Raji (cell line): Measurements from ENCODE around the gene DNAI1.

Experiments
- POLR2A ChIP-seq: IDR thresholded peaks from 2 replicates; pipeline ENCODE4 v1.6.1; 2011; ENCODE audit warnings: low read depth, low read length, control low read depth; ENCODE audit not compliant: insufficient read depth

DNAI1 gene

DNA sequence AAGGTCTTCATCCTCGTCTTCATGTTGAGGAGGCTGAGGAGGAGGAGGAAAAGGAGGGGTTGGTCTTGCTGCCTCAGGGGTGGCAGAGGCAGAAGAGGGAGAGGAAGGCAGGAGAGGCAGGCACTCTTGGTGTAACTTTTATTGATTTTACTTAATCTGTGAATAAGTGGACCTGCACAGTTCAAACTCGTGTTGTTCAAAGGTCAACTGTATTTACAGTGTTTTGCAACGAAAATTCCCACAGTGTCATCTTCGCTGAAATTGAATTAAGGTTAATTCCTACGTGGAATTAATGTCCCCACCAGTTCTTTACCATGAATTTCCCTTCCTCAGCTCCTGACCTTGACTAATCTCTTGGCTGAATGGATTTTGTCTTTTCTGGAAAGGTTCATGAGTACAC is 85.4 kb downstream of the DNAI1 start:
- no peak for TF ChIP-seq POLR2A

DNA sequence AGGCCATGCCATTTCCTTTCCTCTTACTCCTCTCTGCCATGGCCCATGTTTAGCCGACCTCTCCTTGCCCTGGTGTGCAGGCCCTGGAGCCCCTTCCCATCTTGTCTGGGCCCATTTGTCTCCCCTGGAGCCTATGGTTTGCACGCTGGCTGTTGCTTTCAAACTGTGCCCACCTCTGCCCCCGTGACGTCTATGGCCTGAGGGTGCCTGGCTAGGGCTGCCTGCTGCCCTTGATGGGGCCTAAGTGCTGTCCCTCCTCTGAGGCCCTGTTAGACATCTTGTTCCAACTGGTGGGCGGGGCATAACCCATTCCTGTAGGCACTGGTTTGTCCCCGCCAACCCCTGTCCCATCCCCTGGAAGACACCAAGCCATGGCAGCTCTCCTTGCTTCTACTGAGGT is 86.9 kb downstream of the DNAI1 start:
- TF ChIP-seq POLR2A = no peak

DNA sequence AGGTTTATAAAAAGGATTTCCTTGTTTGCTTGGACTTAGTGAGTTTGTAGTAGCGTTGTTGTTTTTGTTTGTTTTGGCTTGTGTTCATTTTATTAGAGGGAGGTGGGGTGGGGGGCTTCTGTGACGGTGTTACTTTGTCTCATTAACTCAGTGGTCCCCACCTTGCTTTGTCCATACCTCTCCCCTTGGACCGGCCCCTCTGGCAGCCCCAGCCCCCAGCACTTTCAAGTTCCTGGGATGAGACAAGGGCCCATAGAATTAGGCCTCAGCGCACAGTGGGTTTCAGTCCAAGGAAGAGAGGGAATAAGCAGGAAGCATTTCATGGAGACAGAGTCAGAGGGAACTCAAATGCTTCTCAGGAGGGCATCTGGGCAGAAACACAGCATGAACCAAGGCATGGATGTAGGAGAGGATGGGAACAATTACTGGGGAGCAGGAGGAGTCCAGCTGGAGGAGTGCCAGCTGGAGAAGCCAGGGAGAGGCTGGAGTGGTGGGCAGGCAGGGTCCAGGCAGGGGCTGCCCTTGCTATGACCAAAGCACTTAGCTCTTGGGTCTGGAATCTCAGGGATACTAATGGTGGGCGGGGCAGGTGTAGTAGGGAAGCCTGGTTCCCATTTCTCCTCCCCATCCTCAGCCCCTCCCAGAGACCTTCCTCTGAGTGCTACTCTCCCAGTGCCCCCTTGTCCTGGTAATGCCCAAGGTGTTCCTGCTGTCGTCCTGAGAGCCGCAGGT is 87.7 kb downstream of the DNAI1 start:
- TF ChIP-seq POLR2A = no peak

- no peak for TF ChIP-seq POLR2A
Observed at GRCh38 chr9:34546834-34547827, 88.5 kb downstream of the DNAI1 start.

DNA sequence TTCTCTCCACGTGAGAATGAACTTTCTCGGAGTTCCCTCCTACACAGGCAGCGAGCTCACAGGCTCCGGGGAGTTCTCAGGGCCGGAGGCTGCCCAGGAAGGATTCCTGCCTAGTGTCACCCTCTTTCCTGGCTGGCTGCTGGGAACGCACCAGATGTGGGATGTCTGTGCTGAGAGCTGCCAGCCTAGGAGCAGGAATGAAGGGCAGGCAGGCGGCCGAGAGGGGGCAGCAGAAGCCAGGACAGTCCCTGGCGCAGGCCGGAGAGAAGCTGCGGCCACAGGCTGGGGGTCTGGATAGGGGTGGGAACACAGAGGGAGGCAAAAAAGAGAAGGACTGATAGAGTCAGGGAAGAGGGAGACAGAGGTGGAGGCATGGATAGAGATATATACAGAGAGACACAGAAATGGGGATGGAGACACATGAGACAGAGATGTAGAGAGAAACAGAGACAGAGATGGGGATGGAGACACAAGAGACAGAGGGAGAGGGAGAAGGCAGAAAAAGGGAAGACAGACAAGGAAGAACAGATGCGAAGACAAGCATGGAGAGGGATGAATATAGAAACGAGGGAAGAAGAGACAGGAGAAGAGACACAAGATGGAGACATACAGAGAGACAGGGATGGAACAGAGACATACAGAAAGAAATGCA is 89.5 kb downstream of the DNAI1 start:
- no peak for TF ChIP-seq POLR2A

GRCh38 chr9:34549407-34549732 is 90.8 kb downstream of the DNAI1 start:
- no peak for TF ChIP-seq POLR2A

GRCh38 chr9:34550016-34550680 is 91.5 kb downstream of the DNAI1 start:
- no peak for TF ChIP-seq POLR2A

GRCh38 chr9:34550681-34551270 is 92.2 kb downstream of the DNAI1 start:
- no peak for TF ChIP-seq POLR2A

- no peak for TF ChIP-seq POLR2A
Observed at GRCh38 chr9:34551751-34552605, 93.4 kb downstream of the DNAI1 start.

DNA sequence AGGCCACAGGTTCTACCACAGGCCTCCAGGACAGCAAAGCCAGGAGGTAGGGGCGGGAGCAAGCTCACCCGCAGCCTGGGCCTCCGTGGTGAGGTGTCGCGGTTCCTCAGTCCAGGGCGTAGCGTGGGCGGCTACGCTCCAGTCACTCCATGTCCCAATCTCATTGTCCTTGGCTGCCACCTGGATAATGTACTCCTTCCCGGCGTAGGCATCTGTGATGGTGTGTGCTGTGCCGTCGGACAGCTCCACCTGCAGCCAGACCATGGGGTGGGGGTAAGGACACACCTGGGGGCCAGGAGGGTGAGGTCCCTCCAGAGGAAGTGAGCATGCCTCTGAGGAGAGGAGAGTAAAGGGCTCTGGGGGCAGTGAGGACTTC is 94.0 kb downstream of the DNAI1 start:
- no peak for TF ChIP-seq POLR2A

DNA sequence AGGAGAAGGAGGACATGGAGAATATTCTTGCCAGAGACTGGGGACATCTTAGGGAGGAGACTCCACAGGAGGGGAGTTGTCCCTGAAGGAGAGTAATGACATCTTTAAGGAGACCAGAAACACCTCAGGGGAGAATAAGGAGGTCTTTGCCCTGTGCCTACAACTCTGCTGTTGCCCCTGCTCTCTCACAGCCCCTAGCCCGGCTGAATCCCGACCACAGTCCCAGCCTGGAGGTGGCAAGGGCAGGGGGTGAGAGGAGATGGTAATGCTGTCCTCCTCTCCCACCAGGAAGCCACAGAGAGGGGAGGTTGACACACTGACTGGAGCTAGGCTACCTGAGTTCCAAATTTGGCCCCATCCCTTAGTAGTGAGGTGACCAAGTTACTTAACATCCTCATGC is 94.4 kb downstream of the DNAI1 start:
- no peak for TF ChIP-seq POLR2A

DNA sequence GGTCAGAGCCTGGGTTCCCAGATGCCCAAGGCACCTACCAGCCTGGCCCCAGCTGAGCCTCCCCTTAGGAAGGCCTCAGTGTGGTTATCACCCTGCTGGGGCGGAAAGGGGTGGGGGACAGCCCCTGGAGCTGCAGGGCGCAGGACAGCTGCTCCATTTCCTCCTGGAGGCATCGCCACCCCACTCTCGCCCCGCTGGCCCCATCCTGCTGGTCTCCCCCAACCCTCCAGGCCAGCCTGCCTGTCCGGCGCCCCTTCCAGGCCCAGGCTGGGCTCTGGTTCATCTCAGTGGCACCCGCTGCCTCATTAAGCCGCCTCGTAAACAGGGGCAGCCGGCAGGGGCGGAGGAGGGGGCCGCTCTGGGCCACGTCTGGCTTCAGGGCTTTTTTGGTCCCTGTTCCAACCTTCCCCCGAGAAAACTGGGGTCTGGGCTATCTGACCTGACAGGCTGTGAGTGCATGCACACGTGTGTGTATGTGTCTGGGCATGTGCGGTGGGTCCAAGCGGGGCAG is 95.0 kb downstream of the DNAI1 start:
- no peak for TF ChIP-seq POLR2A

- TF ChIP-seq POLR2A = no peak
Observed at GRCh38 chr9:34554211-34555001, 95.8 kb downstream of the DNAI1 start.

GRCh38 chr9:34555002-34555348 is 96.4 kb downstream of the DNAI1 start:
- TF ChIP-seq POLR2A = no peak

DNA sequence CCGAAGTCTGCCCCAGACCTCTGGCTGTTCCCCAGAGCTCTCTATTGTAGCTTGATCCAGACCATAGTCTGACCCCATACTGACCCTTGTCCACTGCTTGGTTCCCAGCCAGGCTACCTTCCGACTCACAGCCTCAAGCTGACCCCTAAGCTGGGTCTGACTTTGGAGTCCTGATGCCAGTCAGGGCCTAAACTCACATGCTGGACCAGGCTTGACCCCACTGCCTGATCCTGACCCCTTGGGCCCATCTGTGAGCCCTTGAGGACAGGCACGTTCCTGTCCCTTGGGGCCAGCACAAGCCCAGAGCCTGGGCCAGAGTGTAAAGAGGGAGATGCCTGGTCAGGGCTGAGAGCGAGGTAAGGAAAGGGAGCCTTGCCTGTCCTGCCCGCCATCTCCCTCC is 96.9 kb downstream of the DNAI1 start:
- TF ChIP-seq POLR2A = no peak
